Measurements from ENCODE around the gene GYPA. TPM values are rescaled to one million over a fixed set of nuclear protein-coding genes. Genes with fewer than 3 reads are reported as not detected.
"Not testable (repeated sequence)": the region's sequence is repeated elsewhere in the genome, so short reads cannot be mapped to it uniquely, and the experiment has no call there.

The GYPA gene
- total RNA-seq, 1 experiment from 2014 or later = not detected

DNA sequence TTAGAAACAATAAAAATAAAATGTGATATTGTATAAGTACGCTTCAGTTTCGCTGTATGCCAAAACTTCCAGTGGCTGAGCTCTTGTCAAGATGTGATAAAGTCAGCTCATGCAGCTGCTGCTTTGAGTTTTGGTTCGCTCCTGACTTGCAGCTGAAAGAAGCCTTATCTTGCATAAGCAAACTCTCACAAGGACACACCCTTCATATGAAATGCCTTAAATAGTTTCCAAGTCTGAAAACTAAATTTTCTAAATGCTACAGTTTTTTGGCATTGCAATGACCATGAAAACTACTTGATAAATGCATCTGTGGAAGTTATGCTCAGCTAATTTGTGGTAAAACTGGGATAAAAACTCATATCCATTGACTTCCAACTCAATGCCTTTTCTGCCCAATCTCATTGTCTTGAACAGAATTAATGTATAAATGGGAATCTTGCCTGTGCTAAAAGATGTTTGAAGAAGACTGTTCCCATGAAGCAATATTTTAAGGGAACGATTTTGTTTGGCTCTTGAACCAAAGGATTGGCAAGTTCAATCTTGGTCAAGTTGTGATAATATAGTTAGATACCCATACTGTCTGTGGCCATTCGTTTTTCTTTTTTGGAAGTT lies 11.7 kb downstream of the GYPA start:
- not testable (repeated sequence) for H2BK12ac ChIP-seq (ENCODE audit: insufficient read length, low read depth, low read length); H3K4ac ChIP-seq (ENCODE audit: low read depth, low read length); H2AFZ ChIP-seq (ENCODE audit: low read length); H3K4me3 Mint-ChIP-seq; H3K23ac ChIP-seq (ENCODE audit: insufficient read length, low read depth, low read length); H2BK120ac ChIP-seq (ENCODE audit: low read depth, low read length, poor library complexity, severe bottlenecking); H3K27me3 ChIP-seq (ENCODE audit: insufficient read depth, low read length); H3K27me3 Mint-ChIP-seq (ENCODE audit: low read depth); H3K14ac ChIP-seq (ENCODE audit: insufficient read depth, low read length); H3K9me3 Mint-ChIP-seq; H2BK20ac ChIP-seq (ENCODE audit: low read depth, low read length, poor library complexity, severe bottlenecking); H3K9ac ChIP-seq (ENCODE audit: extremely low read depth, insufficient read length, low read length); H3K4me1 ChIP-seq (ENCODE audit: insufficient read depth, low read length); H3K4me1 Mint-ChIP-seq; H2BK15ac ChIP-seq (ENCODE audit: low read depth, low read length); H3K23me2 ChIP-seq (ENCODE audit: insufficient read length, low read depth, low read length, poor library complexity, severe bottlenecking); H3K36me3 Mint-ChIP-seq (ENCODE audit: insufficient read depth in 1 of 3, low read depth in 3 of 3); H3K18ac ChIP-seq (ENCODE audit: insufficient read length, low read depth, low read length); H4K20me1 ChIP-seq (ENCODE audit: control insufficient read depth, insufficient read depth, insufficient read length); H4K8ac ChIP-seq (replicated peaks; ENCODE audit: insufficient read length, low read depth, low read length); H3K56ac ChIP-seq (ENCODE audit: insufficient read length, low read depth, low read length); H3K79me2 ChIP-seq (ENCODE audit: insufficient read depth, low read length); H3K27ac Mint-ChIP-seq; H4K5ac ChIP-seq (ENCODE audit: insufficient read length, low read depth, low read length); H3K27ac ChIP-seq (ENCODE audit: insufficient read length, low read depth, low read length); H2BK5ac ChIP-seq (ENCODE audit: insufficient read length, low read length); H4K91ac ChIP-seq (ENCODE audit: insufficient read length, low read depth, low read length); H3K79me1 ChIP-seq (ENCODE audit: insufficient read depth, low read depth, low read length, poor library complexity, severe bottlenecking); H3T11ph ChIP-seq (ENCODE audit: low read length); H2AK5ac ChIP-seq (ENCODE audit: insufficient read length, low read length); DNase-seq; H3K9me3 ChIP-seq (ENCODE audit: control insufficient read depth, low read depth, low read length); H3K4me2 ChIP-seq (ENCODE audit: insufficient read depth, insufficient read length, low read length)
- WGBS (ENCODE audit: extremely low coverage, insufficient read length, low lambda C conversion rate) = no CpG with 5 or more reads among the region's 5 CpGs

- not testable (repeated sequence) for H3K4me1 Mint-ChIP-seq; H2AK5ac ChIP-seq (ENCODE audit: insufficient read length, low read length); H3K4me3 Mint-ChIP-seq
Observed at GRCh38 chr4:144125109-144125508, 15.4 kb downstream of the GYPA start.

More at GRCh38 chr4:144125109-144125508, 15.4 kb downstream of the GYPA start:
- H2BK15ac ChIP-seq (ENCODE audit: low read depth, low read length); DNase-seq; H4K20me1 ChIP-seq (ENCODE audit: control insufficient read depth, insufficient read depth, insufficient read length); H3K56ac ChIP-seq (ENCODE audit: insufficient read length, low read depth, low read length); H3T11ph ChIP-seq (ENCODE audit: low read length); H3K18ac ChIP-seq (ENCODE audit: insufficient read length, low read depth, low read length); H3K23me2 ChIP-seq (ENCODE audit: insufficient read length, low read depth, low read length, poor library complexity, severe bottlenecking); H3K27me3 Mint-ChIP-seq (ENCODE audit: low read depth); H3K4ac ChIP-seq (ENCODE audit: low read depth, low read length); H2BK5ac ChIP-seq (ENCODE audit: insufficient read length, low read length); H2BK12ac ChIP-seq (ENCODE audit: insufficient read length, low read depth, low read length); H4K91ac ChIP-seq (ENCODE audit: insufficient read length, low read depth, low read length); H3K14ac ChIP-seq (ENCODE audit: insufficient read depth, low read length); H4K5ac ChIP-seq (ENCODE audit: insufficient read length, low read depth, low read length); H3K36me3 Mint-ChIP-seq (ENCODE audit: insufficient read depth in 1 of 3, low read depth in 3 of 3); H3K4me1 ChIP-seq (ENCODE audit: insufficient read depth, low read length); H4K8ac ChIP-seq (replicated peaks; ENCODE audit: insufficient read length, low read depth, low read length); H2BK120ac ChIP-seq (ENCODE audit: low read depth, low read length, poor library complexity, severe bottlenecking); H3K9ac ChIP-seq (ENCODE audit: extremely low read depth, insufficient read length, low read length); H3K79me2 ChIP-seq (ENCODE audit: insufficient read depth, low read length); H3K79me1 ChIP-seq (ENCODE audit: insufficient read depth, low read depth, low read length, poor library complexity, severe bottlenecking); H3K9me3 Mint-ChIP-seq; H3K4me2 ChIP-seq (ENCODE audit: insufficient read depth, insufficient read length, low read length); H2BK20ac ChIP-seq (ENCODE audit: low read depth, low read length, poor library complexity, severe bottlenecking); H3K27me3 ChIP-seq (ENCODE audit: insufficient read depth, low read length); H3K27ac ChIP-seq (ENCODE audit: insufficient read length, low read depth, low read length); H2AFZ ChIP-seq (ENCODE audit: low read length); H3K27ac Mint-ChIP-seq; H3K23ac ChIP-seq (ENCODE audit: insufficient read length, low read depth, low read length); H3K9me3 ChIP-seq (ENCODE audit: control insufficient read depth, low read depth, low read length): not testable (repeated sequence)
- WGBS (ENCODE audit: extremely low coverage, insufficient read length, low lambda C conversion rate) = no CpG with 5 or more reads among the region's 2 CpGs
